HG03139 (cell line): ENCODE results near the gene REV3L.
"Not testable (repeated sequence)": the region's sequence is repeated elsewhere in the genome, so short reads cannot be mapped to it uniquely, and the experiment has no call there.

ENCODE experiments used
- ATAC-seq: cut with Tn5 transposase; IDR thresholded peaks from one replicate; pipeline ENCODE4 v1.9.1; 2021; ENCODE audit not compliant: unreplicated experiment

The REV3L gene

DNA sequence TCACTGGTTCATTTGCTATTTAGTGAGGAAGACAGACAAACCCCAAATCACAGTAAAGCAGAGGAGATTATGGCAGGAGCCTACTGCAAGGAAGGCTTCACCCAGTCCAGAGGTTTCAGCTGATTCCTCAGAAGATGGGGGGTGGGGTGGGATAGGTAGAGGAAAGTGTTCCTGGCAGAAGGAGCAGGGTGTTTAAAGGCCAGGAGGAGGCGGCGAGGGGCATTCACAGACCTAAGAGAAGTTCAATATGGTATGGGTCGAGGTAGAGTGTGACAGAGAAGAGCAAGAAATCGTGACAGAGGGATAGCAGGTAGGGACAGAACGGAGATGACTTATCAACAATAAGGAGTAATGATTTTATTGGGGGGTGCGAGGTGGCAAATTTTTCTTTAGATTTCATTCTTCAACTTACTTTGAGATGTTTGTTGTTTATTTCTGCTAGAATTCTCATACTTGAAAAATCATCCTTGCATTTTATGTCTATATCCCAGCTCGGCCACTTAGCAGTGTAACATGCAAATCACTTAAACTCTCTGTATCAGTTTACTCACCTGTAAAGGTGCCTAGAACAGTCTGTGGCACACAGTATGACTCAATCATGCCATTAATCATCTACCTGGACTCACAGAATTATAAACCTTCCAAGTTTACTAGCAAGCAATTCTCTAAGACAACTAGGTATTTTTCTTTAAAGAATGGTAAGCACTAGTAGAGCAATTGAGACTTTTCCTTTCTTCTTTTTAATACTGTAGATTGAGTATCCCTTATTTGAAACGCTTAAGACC, 176.7 kb downstream of the REV3L start:
- ATAC-seq, result no peak

DNA sequence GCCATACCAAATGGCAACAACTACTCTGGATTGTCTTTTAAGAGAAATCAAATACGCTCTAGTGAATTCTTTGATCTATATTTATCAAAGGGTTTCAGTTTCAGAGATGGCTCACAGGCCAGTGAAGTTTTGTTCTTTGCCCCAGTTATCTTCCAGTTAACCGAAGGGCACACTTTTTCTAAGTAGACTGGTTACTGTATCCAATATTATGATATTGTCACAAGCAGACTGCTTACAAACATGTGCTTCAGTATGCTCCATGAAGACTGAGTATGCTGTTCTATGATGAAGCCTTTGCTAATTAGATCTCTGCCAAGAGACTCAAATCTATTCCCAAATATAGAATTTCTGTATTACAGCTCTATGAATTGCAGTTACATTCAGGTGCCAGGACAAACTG, 181.1 kb downstream of the REV3L start:
- peak; percentile 51 for ATAC-seq

DNA sequence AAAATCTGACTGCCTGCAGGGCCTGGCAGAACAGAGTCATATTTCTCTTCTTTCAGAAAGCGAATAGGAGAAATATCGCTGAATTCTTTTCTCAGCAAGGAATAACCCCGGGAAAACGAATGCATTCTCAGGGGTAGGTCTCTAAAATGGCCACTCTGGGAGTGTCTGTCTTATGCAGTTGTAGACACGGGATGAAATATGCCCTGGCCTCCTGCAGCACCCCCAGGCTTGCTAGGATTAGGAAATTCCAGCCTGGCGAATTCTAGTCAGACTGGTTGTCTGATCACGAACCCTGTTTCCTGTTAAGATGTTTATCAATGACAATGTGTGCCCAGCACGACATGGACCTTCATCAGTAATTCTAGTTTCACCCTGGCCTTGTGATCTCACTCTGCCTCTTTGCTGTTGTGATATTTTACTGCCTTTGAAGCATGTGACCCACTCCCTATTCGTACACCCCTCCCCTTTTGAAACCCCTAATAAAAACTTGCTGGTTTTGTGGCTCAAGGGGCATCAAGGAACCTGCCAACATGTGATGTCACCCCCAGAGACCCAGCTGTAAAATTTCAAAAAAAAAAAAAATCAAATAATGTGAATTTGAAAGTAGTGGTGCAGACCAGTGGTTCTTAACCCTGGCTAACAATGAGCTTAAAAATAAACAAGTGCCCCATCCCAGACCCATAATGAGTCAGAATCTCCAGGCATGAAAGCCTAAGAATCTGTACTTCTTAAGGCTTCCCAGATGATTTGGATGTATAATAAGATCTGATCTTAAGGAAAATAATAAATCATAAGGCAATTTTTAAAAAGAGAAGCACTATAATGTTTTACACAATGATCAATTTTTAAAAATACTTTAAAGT, 181.8 kb downstream of the REV3L start:
- ATAC-seq, result not testable (repeated sequence)

DNA sequence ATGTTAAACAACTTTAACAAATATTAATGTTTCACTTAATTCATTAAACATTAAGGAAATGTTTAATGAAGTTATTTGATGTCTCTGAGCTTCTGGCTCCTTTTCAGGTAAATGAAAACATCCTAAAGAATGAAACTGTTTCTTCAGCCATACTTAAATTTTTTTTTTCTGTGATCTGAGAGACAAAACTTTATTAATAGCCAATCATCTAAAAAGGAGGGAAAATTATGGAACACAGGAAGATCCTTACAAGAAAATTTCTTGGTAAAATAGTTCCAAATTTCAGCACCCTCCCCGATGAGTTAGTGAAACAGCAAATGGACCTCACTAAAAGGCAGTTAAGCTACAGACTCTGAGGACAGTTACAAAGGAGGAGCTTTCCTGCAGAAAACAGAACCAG, 185.2 kb downstream of the REV3L start:
- ATAC-seq, result no peak

DNA sequence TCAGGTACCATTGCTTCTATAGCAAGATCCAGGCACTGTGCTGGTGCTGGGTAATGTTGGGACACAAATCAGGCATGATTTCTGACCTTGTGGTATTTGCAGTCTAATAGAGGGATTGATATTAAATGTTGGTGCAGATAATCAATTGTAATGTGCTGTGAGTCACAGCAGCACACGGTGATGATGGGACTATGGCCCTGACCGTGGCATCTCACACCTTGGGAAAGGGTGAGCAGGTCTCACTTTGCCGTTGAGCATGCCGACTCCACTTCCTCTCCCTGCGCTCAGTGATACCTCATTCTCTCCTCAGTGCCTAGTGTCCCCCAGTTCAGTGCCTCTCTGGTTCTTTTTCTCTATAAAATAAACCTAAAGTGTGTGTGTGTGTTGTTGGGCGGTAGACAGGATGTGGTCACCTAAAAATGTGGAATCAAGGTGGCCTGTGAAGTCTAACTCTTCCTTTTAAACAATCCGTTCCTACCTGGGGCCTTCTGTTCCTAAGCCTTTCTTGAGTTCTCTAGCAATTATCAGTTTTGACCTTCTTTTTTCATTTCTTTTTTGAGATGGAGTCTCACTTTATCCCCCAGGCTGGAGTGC, 188.5 kb downstream of the REV3L start:
- no peak for ATAC-seq

DNA sequence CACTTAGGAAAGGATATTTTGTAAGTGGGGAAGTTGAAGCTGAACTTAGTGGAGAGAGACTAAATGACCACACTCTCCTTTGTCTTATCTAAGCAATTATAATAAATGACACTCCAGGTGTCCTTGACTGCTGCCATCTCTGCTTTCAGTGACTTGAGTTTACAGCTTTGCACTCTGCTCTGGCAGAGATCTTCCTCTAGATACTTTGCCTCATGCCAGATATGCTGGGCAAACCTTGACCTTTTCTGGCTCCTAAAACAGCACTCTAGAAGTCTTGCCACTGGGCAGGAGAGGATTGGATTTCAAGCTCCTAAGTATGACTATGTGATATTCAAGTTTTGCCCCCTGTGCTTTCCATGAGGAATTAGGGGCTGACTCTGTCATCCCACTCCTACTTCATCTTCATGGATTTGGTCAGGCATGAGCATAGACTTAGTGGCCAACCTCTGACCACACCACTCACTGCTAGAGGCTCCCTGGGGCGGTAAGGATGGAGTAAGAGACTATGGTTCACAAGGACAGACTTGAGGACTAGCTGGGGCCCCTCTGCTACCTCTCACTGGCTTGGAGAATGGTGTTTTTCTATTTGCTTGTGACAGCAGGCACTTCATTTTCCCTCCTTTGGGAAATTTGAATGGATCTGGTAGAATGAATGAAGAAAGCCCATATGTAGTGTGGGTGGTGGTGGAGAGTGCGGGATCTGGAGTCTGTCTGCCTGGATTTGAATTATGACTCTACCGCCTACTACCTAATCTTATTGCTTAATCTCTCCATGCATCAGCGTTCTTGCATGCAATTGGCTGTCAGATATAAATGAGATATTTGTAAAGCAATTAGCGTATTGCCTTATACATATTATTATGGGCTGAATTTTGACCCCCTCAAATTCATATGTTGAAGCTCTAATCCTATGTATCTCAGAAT, 191.4 kb downstream of the REV3L start:
- no peak for ATAC-seq

DNA sequence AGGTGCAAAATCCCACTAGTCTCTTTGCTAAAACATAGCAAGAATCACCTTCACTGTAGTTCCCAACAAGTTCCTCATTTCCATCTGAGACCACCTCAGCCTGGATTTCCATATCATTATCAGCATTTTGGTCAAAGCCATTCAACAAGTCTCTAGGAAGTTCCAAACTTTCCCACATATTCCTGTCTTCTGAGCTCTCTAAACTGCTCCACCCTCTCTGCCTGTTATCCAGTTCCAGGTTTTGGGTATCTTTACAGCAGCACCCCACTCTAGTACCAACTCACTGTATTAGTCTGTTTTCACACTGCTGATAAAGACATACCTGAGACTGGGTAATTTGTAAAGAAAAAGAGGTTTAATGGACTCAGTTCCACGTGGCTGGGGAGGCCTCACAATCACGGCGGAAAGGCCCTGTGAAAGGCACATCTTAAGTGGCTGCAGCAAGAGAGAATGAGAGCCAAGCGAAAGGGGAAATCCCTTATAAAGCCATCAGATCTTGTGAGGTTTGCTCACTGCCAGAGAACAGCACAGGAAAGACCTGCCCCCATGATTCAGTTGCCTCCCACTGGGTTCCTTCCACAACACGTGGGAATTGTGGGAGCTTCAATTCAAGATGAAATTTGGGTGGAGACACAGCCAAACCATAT, 192.2 kb downstream of the REV3L start:
- ATAC-seq, result not testable (repeated sequence)

DNA sequence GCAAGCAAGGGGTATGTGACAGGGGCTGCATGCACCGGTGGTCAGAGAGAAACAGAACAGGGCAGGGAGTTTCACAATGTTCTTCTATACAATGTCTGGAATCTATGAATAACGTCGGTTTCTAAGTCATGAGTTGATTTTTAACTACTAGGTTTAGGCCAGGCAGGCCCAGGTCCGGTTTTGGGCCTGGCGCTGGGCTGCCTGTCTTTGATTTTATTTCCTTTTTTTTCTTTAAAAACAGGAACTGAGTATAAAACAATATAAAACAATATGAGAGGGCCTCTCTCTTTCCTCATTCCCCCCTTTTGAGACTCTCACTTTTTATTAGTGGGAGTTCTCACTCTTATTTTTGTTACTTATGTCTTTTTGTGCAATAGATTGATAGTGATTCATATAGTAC, 198.7 kb downstream of the REV3L start:
- not testable (repeated sequence) for ATAC-seq

DNA sequence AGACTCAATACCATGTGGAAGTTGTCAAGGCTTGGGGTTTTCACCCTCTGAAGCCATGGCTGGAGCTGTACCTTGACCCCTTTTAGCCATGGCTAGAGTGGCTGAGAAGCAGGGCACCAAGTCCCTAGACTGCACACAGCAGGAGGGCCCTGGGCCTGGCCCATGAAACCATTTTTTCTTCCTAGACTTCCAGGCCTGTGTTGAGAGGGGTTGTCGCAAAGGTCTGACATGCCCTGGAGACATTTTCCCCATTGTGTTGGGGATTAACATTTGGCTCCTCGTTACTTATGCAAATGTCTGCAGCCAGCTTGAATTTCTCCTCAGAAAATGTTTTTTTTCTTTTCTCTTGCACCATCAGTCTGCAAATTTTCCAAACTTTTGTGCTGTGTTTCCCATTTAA, 199.3 kb downstream of the REV3L start:
- no peak for ATAC-seq

DNA sequence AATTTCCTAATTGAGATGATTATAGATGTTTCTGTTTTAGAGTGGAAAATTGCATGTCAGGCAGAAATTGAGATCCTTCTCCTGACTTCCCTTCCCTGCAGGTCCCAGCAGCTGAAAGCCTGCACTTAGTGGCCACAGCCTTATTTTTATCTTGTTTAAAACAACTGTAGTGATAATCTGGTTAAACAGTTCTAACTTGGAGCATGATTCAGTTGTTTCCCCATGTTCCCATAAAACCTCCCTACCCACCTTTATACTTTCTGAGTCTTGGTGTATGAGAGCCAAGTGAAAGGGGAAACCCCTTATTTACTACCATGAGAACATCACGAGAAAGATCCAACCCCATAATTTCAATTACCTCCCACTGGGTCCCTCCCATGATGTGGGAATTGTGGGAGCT, 200.5 kb downstream of the REV3L start:
- ATAC-seq, result no peak

DNA sequence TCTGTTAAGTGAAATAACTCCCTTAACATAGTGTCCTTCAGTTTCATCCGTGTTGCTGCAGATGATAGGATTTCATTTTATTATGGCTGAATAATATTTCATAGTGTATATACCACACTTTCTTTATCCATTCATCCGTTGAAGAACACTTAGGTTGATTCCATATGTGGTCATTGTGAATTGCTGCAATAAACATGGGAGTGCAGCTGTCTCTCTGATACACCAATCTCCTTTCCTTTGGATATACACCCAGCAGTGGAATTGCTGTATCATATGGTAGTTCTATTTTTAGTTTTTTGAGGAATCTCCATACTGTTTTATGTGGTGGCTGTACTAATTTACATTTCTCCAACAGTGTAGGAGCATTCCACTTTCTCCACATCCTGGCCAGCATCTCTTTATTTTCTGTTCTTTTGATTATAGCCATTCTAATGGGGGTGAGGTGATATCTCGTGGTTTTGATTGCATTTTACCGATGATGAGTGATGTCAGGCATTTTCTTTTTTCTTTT, 202.5 kb downstream of the REV3L start:
- ATAC-seq, result no peak

DNA sequence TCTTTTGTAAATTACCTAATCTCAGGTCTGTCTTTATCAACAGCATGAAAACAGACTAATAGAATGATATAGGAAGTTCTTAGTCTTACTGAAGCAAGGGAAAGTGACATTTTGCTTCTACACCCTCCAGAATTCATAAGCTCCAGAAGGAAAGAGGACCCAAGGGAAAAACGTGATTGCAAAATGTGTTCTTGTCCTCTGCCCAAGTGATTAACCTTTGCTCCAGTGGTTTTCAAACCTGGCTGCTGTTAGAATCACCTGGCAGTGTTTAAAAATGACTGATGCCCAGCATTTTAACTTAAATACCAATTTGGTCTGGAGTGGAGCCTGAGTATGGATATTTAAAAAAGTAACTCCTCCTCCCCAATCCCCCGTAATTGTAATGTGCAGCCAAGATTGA, 204.3 kb downstream of the REV3L start:
- no peak for ATAC-seq

DNA sequence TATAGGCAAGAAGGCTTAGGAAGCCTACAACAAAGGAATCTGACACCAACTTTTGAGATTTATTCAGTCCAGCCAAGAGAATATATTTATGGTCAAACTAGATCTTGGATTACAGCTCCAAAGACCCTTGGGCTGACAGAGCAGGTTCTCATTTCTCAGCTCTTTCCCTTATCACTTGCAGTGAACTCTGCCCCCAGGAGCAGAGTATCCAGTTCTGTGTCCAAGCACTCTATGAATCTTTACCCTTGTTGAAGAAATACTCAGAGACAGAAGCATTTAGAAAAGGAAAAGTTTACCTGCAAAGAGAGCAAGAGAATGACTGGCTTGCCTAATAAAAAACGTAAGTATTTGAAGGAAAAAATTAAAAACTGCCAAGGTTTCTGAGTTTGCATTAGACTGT, 205.2 kb downstream of the REV3L start:
- ATAC-seq, result no peak

DNA sequence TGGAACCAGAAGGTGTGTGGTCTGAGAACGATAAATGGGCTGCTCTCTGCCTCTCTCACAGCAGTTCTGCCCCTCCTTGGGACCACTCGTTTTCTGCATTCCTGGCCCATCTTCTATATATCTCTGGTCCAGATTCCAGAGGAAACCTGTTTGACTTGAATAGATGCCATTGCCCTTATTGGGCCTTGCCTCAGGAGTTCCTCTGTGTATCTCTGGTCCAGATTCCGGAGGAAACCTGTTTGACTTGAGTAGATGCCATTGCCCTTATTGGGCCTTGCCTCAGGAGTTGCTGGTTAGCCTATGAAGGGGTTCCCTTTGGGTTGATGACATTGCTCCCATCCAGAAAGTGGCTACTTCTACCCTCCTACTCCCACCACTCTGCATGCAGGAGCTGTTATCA, 206.3 kb downstream of the REV3L start:
- no peak for ATAC-seq

DNA sequence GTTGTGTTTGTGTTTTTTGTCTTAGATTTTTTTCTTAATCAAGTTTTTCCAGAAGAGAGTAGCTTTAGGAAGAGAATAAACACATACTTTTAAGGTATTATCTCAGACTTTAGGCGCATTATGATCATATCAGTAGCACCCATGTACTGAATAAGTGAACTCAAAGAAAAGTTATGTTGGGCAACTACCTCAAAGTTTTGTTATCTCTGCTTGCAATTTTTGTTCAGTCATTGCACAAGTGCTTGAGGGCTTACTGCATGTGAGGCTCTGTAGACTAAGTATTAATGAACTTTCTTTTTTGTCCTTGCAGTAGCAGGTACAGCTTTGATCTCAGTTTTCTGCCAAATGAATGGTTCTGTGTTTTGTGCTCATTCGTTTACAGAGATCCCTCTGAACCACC, 206.7 kb downstream of the REV3L start:
- ATAC-seq, result no peak

DNA sequence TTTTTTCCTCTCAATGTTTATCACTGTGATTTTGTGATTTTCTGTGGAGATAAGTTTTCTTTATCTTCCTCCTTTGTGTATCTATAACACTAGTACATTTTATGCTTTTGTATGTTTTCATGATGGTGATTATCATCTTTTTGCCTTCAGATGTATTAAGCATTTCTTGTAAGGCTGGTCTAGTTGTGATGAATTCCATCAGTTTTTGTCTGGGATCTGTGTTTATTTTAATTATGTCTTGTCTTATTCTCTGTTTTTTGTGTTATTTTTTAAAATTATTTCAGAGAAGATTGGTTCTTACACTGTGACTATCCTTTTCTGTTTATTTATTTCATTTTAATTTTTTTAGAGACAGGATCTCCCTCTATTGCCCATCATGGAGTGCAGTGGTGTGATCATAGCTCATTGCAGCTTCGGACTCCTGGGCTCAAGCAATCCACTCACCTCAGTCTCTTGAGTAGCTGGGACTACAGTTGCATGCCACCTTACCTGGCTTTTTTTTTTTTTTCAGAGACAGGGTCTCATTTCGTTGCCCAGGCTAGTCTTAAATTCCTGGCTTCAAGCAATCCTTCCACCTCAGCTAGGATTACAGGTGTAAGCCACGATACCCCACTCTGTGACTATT, 208.3 kb downstream of the REV3L start:
- ATAC-seq, result no peak

DNA sequence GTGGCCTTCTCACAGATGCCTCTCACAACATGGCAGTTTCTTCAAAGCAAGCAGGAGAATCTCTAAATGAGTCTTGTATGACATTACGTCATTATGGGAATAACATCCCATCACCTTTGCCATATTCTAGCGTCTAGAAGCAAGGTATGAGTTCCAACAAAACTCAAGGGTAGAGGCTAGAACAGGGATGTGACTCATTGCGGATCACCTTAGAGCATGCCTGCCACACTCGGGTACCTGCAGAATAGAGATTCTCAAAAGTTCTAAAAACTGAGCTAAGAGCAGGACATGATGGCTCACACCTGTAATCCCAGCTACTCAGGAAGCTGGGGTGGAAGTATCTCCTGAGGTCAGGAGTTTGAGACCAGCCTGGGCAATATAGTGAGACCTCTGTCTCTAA, 212.9 kb downstream of the REV3L start:
- ATAC-seq, result no peak

DNA sequence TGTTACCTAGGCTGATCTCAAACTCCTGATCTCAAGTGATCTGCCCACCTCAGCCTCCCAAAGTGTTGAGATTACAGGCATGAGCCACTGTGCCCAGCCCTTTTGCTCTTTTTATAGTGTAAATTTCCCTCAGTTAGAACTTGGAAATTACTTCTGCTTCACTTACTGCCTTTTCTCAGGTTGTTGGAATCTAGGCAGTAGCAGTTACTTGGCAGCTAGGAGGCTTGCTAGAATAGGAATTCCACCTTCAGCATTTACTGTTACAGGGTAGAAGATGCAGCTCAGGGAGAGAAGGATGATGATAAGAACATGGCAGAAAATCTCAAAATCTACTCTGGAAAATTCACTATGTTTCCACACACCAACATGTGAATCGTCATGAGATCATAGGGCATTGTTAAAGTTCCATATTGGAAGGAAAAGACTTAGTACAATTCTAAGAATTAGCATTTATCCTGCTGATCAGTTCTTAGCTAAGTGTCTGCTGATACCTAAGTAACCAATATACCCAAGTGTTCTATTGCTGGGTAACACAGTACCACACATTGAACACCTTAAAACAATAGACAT, 213.5 kb downstream of the REV3L start:
- ATAC-seq, result no peak

DNA sequence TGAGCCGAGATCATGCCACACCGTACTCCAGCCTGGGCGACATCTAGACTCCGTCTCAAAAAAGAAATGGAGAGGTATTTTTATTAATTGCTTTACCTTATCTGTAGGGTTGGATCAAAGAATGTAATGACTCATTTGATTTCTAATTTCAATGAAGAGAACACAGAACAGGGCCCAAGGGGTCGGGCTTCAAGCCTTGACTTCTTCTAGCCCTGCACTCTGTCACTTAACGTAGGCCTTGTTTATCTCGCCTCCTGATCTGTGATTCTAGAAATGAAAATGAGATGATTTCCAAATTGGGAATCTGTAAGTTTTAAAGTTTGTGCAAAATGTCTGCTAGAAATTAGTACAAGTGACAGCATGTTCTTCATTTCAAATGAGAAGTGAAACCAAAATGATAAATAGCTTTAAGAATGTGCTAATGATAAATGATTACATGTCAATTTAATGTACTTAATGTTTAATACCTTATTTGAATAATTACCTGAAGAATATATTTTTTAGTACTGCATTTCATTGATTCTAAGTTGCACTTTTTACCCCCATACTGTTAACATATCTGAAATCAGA, 215.2 kb downstream of the REV3L start:
- no peak for ATAC-seq
